Cardiac septum (tissue), 1 donor: Measurements from ENCODE around the gene GSTM2. TPM values are rescaled to one million over a fixed set of nuclear protein-coding genes. Genes with fewer than 3 reads are reported as not detected.

Experiments used
- total RNA-seq: library from RNA; stranded (reverse); fragmentation: NEBNext Ultra II Directional; extraction: Animal tissue kit (Norgen Biotek cat#: 25700); gene quantifications from one replicate; pipeline ENCODE4 v1.2.1, GENCODE V29; 2021
- donor health status: DM: no; HTN: no; CAD: no.

The GSTM2 gene
- total RNA-seq, 1 donor from 2014 or later: 43.5 TPM

Other genes starting within 250 kb of the GSTM2 start
- 60.7 TPM for gene PSMA5, start 241.6 kb upstream of the GSTM2 start, total RNA-seq
- gene SYPL2, start 201.5 kb upstream of the GSTM2 start, total RNA-seq: 28.9 TPM
- 3.8 TPM for gene ATXN7L2, start 184.2 kb upstream of the GSTM2 start, total RNA-seq
- gene CYB561D1, start 174.0 kb upstream of the GSTM2 start, total RNA-seq: 5.5 TPM
- 13.8 TPM for gene AMIGO1, start 158.3 kb upstream of the GSTM2 start, total RNA-seq
- 0.13 TPM for gene GPR61, start 128.2 kb upstream of the GSTM2 start, total RNA-seq
- 3.9 TPM for gene GNAI3, start 119.4 kb upstream of the GSTM2 start, total RNA-seq
- gene GNAT2, start 48.4 kb upstream of the GSTM2 start, total RNA-seq: not detected
- 16.7 TPM for gene AMPD2, start 48.2 kb upstream of the GSTM2 start, total RNA-seq
- 33.0 TPM for gene GSTM4, start 12.0 kb upstream of the GSTM2 start, total RNA-seq
- gene GSTM1, start 19.8 kb downstream of the GSTM2 start, total RNA-seq: 44.1 TPM
- 2.6 TPM for gene GSTM5, start 44.2 kb downstream of the GSTM2 start, total RNA-seq
- gene GSTM3, start 73.0 kb downstream of the GSTM2 start, total RNA-seq: 93.2 TPM
- gene EPS8L3, start 95.9 kb downstream of the GSTM2 start, total RNA-seq: not detected
- gene CSF1, start 242.8 kb downstream of the GSTM2 start, total RNA-seq: 16.7 TPM